Spinal cord (tissue), 10 donors: Measurements from ENCODE around the gene BAZ2A. TPM values are rescaled to one million over a fixed set of nuclear protein-coding genes. Genes with fewer than 3 reads are reported as not detected.

Experiments
- DNase-seq, 6 donors: peaks; one replicate each; pipeline versions ENCODE4 v3.0.0 to v3.0.0-alpha.2; 2013 to 2015; ENCODE audit warnings: low spot score in 6 of 6, low read depth in 4 of 6
- H3K27ac ChIP-seq: one replicate; pipeline ENCODE4 v1.5.1; 2013; ENCODE audit warnings: low read depth, low read length, control low read depth
- H3K27me3 ChIP-seq: one replicate; pipeline ENCODE4 v1.6.1; 2013; ENCODE audit warnings: low read length; ENCODE audit not compliant: control insufficient read depth, insufficient read depth
- H3K36me3 ChIP-seq: one replicate; pipeline ENCODE4 v1.6.1; 2013; ENCODE audit warnings: low read length; ENCODE audit not compliant: control insufficient read depth, insufficient read depth
- H3K4me1 ChIP-seq: one replicate; pipeline ENCODE4 v1.6.1; 2013; ENCODE audit warnings: low read length; ENCODE audit not compliant: control insufficient read depth, insufficient read depth
- H3K4me3 ChIP-seq: one replicate; pipeline ENCODE4 v1.5.1; 2013; ENCODE audit warnings: low read depth, low read length, control low read depth
- H3K9me3 ChIP-seq: one replicate; pipeline ENCODE4 v1.6.1; 2013; ENCODE audit warnings: low read length; ENCODE audit not compliant: control insufficient read depth, insufficient read depth
- WGBS: methylation state at CpG from one replicate; pipeline ENCODE4 v1.1.5; 2013; ENCODE audit warnings: missing lambda C conversion rate; ENCODE audit not compliant: insufficient coverage; 5-methylcytosine and 5-hydroxymethylcytosine counted together
- long read RNA-seq, 4 donors: transcript quantifications; one replicate each; lab custom pipeline, GENCODE V29; 2026
- polyA plus RNA-seq, 2 donors: library from polyadenylated mRNA; unstranded; fragments of 120-200 nt; gene quantifications; one replicate each; pipeline ENCODE4 v1.2.1, GENCODE V29; 2013; ENCODE audit not compliant: insufficient read length in 2 of 2
- total RNA-seq, 2 donors: library from RNA; depleted of rRNA in 1 of 2; stranded (reverse); fragments of 120-200 nt in 1 of 2; fragments of >200 nt in 1 of 2; gene quantifications; one replicate each; pipeline versions ENCODE4 v1.2.3 to v1.2.4, GENCODE V29; 2013 to 2014
- donor health status: healthy.

Gene BAZ2A
- total RNA-seq (10 to 100 TPM; 20.7 to 31.6 TPM), polyA plus RNA-seq (10 to 100 TPM; 48.5 to 49.3 TPM)
- long read RNA-seq, donor 1, full-length matches to known transcripts, result 1 of 1 reads
- long read RNA-seq, donor 1, partial matches to known transcripts, result 0 of 1 reads
- long read RNA-seq, donor 1, other reads (novel, unspliced or antisense), result 0 of 1 reads
- long read RNA-seq, donor 2, partial matches to known transcripts, result 5 of 5 reads
- long read RNA-seq, donor 2, other reads (novel, unspliced or antisense), result 0 of 5 reads
- long read RNA-seq, donor 3, partial matches to known transcripts, result 0 of 1 reads
- long read RNA-seq, donor 3, other reads (novel, unspliced or antisense), result 0 of 1 reads
- long read RNA-seq, donor 4, partial matches to known transcripts, result 22 of 23 reads
- long read RNA-seq, donor 4, other reads (novel, unspliced or antisense), result 0 of 23 reads

DNA sequence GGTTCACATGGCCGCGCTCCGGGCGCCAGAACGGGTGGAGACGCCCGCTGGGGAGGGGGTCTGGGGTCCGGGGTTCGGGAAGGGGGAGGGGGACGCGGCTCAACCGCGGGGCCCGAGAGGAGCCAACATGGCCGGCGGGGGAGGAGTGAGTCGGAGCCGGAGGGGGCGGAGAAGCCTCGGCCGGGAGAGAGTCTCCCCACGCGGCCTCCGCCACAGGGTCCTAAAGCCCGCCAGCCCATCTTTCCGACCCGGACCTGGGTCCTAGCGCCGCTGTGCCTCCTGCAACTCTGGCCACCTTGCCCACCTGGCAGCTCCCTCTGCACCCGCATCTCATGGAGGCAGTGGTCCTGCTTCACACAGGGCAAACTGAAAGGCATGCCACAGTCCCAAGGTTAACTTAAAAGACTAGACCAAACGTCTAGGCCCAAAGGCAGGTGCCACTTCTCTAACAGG is at the start of gene BAZ2A:
TSS of gene BAZ2A (minus strand) at position 147 of the 453 bp plus-strand sequence. CDS start 12,796 bp downstream, outside the sequence.
- Histone ChIP-seq H3K27me3 (no peaks in the 10 kb centered on the region), H3K36me3 (peaks cover 7% of the 10 kb centered on the region), H3K27ac (peak within 1 kb of the TSS; percentile 96), H3K4me3 (peak within 1 kb of the TSS; percentile 98), H3K4me1 (peaks cover 45% of the 10 kb centered on the region), H3K9me3 (no peaks in the 10 kb centered on the region)
- peak in 4 of 6 donors; percentile 85 to 97 (median 91) for DNase-seq
- under 1% methylated on average over 30 of the region's 31 CpGs for WGBS

- Histone ChIP-seq H3K36me3 (peaks cover 15% of the 10 kb centered on the region), H3K9me3 (no peaks in the 10 kb centered on the region), H3K4me1 (no peaks in the 10 kb centered on the region), H3K27me3 (no peaks in the 10 kb centered on the region), H3K27ac (no peak overlapping the region), H3K4me3 (no peak overlapping the region)
- no peak for DNase-seq
- 95% methylated on average over 2 of the region's 2 CpGs for WGBS
Observed at GRCh38 chr12:56678852-56679251, 48.7 kb upstream of the BAZ2A start.

DNA sequence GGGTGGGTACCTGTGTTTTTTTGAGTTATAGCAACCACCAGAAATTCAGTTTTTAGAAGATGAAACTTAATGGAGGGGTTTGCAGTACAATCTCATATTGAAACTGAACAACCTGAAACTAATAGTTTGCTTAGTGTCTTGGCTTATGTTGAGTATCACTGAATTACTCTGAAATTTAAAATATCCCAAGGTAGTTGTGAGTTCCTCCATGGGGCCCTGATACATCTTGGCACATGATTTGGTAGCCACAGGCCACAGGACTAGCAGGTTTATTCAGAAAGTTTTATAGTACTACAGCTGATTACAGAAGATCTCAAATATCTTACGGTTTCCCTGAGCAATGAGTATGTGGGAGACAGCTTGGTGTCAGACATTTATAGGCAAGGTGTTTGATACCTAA is 47.6 kb upstream of the BAZ2A start:
- H3K4me1 ChIP-seq, result no peaks in the 10 kb centered on the region
- no peak for DNase-seq
- H3K27me3 ChIP-seq, result no peaks in the 10 kb centered on the region
- WGBS, result no CpG with 5 or more reads among the region's 1 CpG
- no peaks in the 10 kb centered on the region for H3K9me3 ChIP-seq
- H3K36me3 ChIP-seq, result peaks cover 11% of the 10 kb centered on the region
- H3K27ac ChIP-seq, result no peak overlapping the region
- no peak overlapping the region for H3K4me3 ChIP-seq

DNA sequence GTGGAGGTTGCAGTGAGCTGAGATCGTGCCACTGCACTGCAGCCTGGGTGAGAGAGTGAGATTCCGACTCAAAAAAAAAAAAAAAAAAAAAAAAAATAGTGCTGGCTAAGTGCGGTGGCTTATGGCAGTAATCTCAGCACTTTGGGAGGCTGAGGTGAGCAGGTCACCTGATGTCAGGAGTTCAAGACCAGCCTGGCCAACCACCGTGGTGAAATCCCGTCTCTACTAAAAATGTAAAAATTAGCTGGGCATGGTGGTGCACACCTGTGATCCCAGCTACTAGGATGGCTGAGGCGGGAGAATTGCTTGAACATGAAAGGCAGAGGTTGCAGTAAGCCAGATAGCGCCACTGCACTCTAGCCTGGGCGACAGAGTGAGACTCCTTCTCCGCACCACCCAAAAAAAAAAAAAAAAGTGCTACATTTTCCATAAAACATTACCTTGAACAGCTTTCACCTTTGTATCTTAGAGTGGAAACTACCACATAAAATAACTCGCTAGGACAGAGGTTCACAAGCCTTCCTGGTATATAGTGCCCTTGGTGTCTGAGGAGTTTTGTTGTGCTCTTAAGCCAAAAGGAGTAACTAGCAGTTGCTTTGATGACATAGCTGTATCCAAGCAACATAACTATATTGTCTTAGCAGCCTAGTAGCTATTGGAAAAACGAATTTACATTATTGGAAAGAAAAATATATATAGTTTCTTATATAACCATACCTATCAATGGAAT is 46.9 kb upstream of the BAZ2A start:
- WGBS, result 94% methylated on average over 2 of the region's 11 CpGs
- Histone ChIP-seq H3K4me1 (no peaks in the 10 kb centered on the region), H3K27me3 (no peaks in the 10 kb centered on the region), H3K9me3 (no peaks in the 10 kb centered on the region), H3K27ac (no peak overlapping the region), H3K4me3 (no peak overlapping the region), H3K36me3 (peaks cover 15% of the 10 kb centered on the region)
- no peak for DNase-seq

GRCh38 chr12:56671608-56672007 is 41.5 kb upstream of the BAZ2A start:
- Histone ChIP-seq H3K9me3 (no peaks in the 10 kb centered on the region), H3K4me3 (no peak overlapping the region), H3K27ac (no peak overlapping the region), H3K36me3 (peaks cover 34% of the 10 kb centered on the region), H3K4me1 (no peaks in the 10 kb centered on the region), H3K27me3 (no peaks in the 10 kb centered on the region)
- DNase-seq, result no peak
- 93% methylated on average over 2 of the region's 2 CpGs for WGBS

GRCh38 chr12:56670836-56671235 is 40.7 kb upstream of the BAZ2A start:
- 94% methylated on average over 3 of the region's 4 CpGs for WGBS
- Histone ChIP-seq H3K27ac (no peak overlapping the region), H3K9me3 (no peaks in the 10 kb centered on the region), H3K4me3 (no peak overlapping the region), H3K4me1 (no peaks in the 10 kb centered on the region), H3K36me3 (peaks cover 36% of the 10 kb centered on the region), H3K27me3 (no peaks in the 10 kb centered on the region)
- no peak for DNase-seq

DNA sequence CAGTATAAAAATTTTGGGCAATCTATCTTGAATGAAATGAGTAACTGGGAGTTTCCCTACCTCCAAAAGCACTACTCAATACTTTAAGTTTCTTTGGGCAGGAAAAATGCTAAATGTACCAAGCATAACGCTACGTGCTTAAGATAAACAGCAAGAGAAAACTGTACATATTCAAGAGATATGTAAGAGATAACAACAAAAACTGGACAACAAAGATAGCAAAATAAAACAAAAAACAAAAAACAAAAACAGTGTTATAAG is 38.0 kb upstream of the BAZ2A start:
- no CpG with 5 or more reads among the region's 2 CpGs for WGBS
- Histone ChIP-seq H3K36me3 (peaks cover 44% of the 10 kb centered on the region), H3K27me3 (no peaks in the 10 kb centered on the region), H3K4me1 (no peaks in the 10 kb centered on the region), H3K4me3 (no peak overlapping the region), H3K9me3 (no peaks in the 10 kb centered on the region), H3K27ac (no peak overlapping the region)
- DNase-seq, result no peak

GRCh38 chr12:56661979-56662638 is 32.0 kb upstream of the BAZ2A start:
- Histone ChIP-seq H3K9me3 (no peaks in the 10 kb centered on the region), H3K27ac (no peak overlapping the region), H3K4me3 (no peak overlapping the region), H3K4me1 (no peaks in the 10 kb centered on the region), H3K27me3 (no peaks in the 10 kb centered on the region), H3K36me3 (peaks cover 24% of the 10 kb centered on the region)
- no peak for DNase-seq
- WGBS, result 96% methylated on average over 12 of the region's 13 CpGs

- Histone ChIP-seq H3K9me3 (no peaks in the 10 kb centered on the region), H3K27ac (no peak overlapping the region), H3K27me3 (no peaks in the 10 kb centered on the region), H3K4me3 (no peak overlapping the region), H3K36me3 (peaks cover 19% of the 10 kb centered on the region), H3K4me1 (no peaks in the 10 kb centered on the region)
- no peak for DNase-seq
- 96% methylated on average over 5 of the region's 7 CpGs for WGBS
Observed at GRCh38 chr12:56661560-56661959, 31.4 kb upstream of the BAZ2A start.
